BE2C (cell line): ENCODE measurements around the gene TNFSF13B. TPM values are rescaled to one million over a fixed set of nuclear protein-coding genes. Genes with fewer than 3 reads are reported as not detected.

ENCODE experiments used
- DNase-seq: peaks from one replicate; pipeline ENCODE4 v3.0.0-alpha.2; 2020
- H3K27me3 ChIP-seq: fragments of 250-450 bp; sonication (Bioruptor Pico); 2 replicates; pipeline ENCODE4 v1.5.1; 2020; ENCODE audit warnings: mild to moderate bottlenecking
- H3K36me3 ChIP-seq: fragments of 250-450 bp; sonication (Bioruptor Pico); 2 replicates; pipeline ENCODE4 v1.5.1; 2020; ENCODE audit warnings: mild to moderate bottlenecking
- H3K4me1 ChIP-seq: fragments of 250-450 bp; sonication (Bioruptor Pico); 2 replicates; pipeline ENCODE4 v1.5.1; 2020
- H3K4me3 ChIP-seq: 2 replicates; pipeline ENCODE4 v1.5.1; 2011; ENCODE audit warnings: low read depth, low read length
- H3K9me3 ChIP-seq: fragments of 250-450 bp; sonication (Bioruptor Pico); 2 replicates; pipeline ENCODE4 v1.5.1; 2020
- CTCF ChIP-seq: IDR thresholded peaks from 2 replicates; pipeline ENCODE4 v1.5.1; 2012; ENCODE audit warnings: mild to moderate bottlenecking, low read depth, low read length
- polyA plus RNA-seq: library from polyadenylated mRNA; unstranded; fragments of >200 nt; gene quantifications from one replicate; pipeline ENCODE4 v1.2.1, GENCODE V29; 2012; ENCODE audit warnings: low read depth, missing spikeins; ENCODE audit not compliant: insufficient read length, insufficient read depth

Gene TNFSF13B, protein sequence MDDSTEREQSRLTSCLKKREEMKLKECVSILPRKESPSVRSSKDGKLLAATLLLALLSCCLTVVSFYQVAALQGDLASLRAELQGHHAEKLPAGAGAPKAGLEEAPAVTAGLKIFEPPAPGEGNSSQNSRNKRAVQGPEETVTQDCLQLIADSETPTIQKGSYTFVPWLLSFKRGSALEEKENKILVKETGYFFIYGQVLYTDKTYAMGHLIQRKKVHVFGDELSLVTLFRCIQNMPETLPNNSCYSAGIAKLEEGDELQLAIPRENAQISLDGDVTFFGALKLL
- 1.3 TPM for polyA plus RNA-seq

DNA sequence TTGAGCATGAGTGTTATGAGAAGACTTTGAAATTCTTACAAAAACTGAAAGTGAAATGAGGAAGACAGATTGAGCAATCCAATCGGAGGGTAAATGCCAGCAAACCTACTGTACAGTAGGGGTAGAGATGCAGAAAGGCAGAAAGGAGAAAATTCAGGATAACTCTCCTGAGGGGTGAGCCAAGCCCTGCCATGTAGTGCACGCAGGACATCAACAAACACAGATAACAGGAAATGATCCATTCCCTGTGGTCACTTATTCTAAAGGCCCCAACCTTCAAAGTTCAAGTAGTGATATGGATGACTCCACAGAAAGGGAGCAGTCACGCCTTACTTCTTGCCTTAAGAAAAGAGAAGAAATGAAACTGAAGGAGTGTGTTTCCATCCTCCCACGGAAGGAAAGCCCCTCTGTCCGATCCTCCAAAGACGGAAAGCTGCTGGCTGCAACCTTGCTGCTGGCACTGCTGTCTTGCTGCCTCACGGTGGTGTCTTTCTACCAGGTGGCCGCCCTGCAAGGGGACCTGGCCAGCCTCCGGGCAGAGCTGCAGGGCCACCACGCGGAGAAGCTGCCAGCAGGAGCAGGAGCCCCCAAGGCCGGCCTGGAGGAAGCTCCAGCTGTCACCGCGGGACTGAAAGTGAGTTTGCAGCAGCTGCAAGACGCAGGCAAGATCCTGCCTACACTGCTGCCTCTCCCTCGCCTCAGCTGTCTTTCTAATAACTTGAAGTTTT, at the start of gene TNFSF13B:
TSS of gene TNFSF13B (plus strand) at position 118 of the 728 bp plus-strand sequence. CDS start at position 296, 178 bp downstream.
- H3K36me3 ChIP-seq = no peaks in the 10 kb centered on the region
- no peaks in the 10 kb centered on the region for H3K4me1 ChIP-seq
- no peak within 1 kb of the TSS; the same call in 1 of the 2 replicates for H3K4me3 ChIP-seq
- TF ChIP-seq CTCF = no peak
- H3K9me3 ChIP-seq = no peaks in the 10 kb centered on the region
- peaks cover 10% of the 10 kb centered on the region for H3K27me3 ChIP-seq
- peak; percentile 53 for DNase-seq

DNA sequence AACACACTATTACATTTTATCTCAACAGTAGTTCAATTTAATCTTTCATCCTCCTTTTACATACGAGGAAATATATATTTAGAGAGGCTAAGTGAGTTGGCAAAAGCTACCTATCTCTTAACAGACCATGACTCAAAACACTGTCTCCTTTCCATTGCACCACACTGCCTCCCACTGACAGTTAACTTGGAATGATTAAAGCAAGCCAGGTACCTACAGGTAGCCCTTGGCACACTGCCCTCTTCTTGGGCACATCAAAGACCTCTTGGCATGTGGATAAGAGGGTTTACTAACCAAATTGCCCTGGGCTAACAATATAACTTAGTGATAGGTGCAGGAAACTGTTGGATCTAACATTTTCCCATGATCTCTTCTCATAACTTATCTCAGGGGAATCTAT, 49.5 kb upstream of the TNFSF13B start:
- peak overlapping the region; percentile 92; the same call in 1 of the 2 replicates for H3K4me3 ChIP-seq
- peak; percentile 16; the same call in 1 of the 2 replicates for TF ChIP-seq CTCF

DNA sequence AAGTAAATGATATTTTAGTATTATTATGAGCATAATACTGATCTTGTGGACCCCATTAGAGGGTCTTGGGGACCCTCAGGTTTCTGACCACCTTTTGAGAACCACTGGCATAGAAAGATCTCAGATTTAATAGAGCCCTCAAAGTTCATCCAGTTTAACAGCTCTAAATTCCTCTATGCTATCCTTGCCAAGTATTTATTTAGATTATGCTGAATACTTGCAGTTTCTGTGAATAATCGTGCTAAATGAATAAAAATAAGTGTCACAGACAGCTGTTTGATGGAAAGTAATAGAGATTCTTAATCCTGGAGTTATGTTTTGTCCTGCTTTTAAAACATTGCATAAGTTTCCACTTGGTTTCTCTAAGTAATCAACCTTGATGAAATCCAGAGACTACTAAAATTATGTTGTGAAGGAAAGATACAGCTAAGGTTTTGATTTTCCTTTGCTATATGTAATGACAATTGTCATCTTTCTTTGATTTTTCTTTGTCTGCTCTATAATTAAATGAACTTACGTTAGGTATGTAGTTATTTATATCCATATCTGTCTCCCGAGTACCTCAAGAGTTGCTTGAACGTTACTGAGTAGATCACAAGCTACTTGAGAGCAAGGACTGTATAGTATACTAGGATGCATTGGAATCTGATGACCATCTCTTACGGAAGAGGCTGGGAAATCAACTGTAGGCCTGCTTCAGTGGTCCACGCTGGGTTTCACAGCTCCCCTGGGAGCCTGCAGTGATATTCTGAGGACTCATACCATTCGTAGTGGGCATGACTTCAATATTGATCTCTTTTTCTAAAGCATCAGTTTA, 45.6 kb upstream of the TNFSF13B start:
- Histone ChIP-seq H3K4me1 (peaks cover 23% of the 10 kb centered on the region), H3K9me3 (no peaks in the 10 kb centered on the region), H3K27me3 (no peaks in the 10 kb centered on the region), H3K4me3 (no peak overlapping the region), H3K36me3 (no peaks in the 10 kb centered on the region)
- DNase-seq = no peak
- TF ChIP-seq CTCF = no peak

More for the DNA sequence above, 49.5 kb upstream of the TNFSF13B start:
- Histone ChIP-seq H3K9me3 (no peaks in the 10 kb centered on the region), H3K36me3 (no peaks in the 10 kb centered on the region), H3K4me1 (peaks cover 5% of the 10 kb centered on the region; the same call in 1 of the 2 replicates), H3K27me3 (no peaks in the 10 kb centered on the region)
- no peak for DNase-seq

- no peaks in the 10 kb centered on the region for H3K9me3 ChIP-seq
- no peak for TF ChIP-seq CTCF
- no peak overlapping the region for H3K4me3 ChIP-seq
- DNase-seq = no peak
- H3K4me1 ChIP-seq = peaks cover 18% of the 10 kb centered on the region
- peaks cover 4% of the 10 kb centered on the region for H3K36me3 ChIP-seq
- H3K27me3 ChIP-seq = no peaks in the 10 kb centered on the region
Observed at GRCh38 chr13:108225440-108225839, 44.1 kb upstream of the TNFSF13B start.

DNA sequence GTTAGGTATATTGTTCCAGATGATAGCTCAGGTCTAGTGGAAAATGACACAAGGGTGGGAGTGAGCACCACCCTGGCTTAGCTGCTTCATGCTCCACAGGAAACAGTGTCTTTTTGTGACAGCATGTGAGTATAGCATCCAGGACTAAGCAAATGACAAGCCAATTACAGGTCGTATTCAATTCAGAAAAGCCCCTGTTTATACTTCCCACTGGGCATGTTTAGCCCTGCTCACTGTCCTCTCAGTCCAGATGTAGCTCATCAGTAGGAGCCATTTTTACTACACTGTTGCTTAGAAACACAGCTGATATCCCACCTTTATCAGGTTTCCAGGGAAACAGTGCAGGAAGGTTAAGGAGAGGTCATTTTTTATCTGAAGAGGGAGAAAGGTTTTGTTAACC, 43.3 kb upstream of the TNFSF13B start:
- no peak for TF ChIP-seq CTCF
- Histone ChIP-seq H3K27me3 (no peaks in the 10 kb centered on the region), H3K4me3 (peak overlapping the region; percentile 14), H3K9me3 (no peaks in the 10 kb centered on the region), H3K36me3 (peaks cover 4% of the 10 kb centered on the region), H3K4me1 (peaks cover 18% of the 10 kb centered on the region)
- peak; percentile 22 for DNase-seq
